ENCODE measurements around the gene RAB36.

Gene RAB36

DNA sequence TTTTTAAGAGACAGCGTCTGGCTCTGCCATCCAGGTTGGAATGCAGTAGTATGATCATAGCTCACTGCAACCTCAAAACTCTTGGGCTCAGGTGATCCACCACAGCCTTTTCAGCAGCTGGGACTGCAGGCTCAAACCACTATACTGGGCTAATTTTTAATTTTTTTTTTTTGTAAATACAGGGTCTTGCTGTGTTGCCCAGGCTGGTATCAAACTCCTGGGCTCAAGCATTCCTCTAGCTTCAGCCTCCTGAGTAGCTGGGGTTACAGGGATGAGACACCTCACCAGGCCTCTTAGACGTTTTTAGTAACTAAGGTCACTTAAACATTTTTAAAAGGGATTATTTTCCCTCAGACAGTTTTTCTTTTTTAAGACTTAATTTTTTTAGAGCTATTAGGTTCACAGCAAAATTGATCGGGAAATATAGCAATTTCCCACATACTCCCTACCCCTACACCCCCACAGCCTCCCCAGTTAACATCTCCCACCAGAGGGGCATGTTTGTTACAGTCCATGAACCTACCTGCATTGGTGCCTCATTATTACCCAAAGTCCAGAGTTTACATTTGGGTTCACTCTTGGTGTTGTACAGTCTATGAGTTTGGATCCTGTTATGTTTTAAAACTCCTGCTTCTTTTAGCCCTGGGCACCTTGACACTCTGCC, 39.0 kb downstream of the RAB36 start:
- no peak for DNase-seq

GRCh38 chr22:23184764-23185113, 39.5 kb downstream of the RAB36 start:
- DNase-seq, result no peak

- DNase-seq, result no peak
These were observed 41.9 kb downstream of the RAB36 start for GRCh38 chr22:23187211-23187610.

GRCh38 chr22:23187871-23188700, 42.8 kb downstream of the RAB36 start:
- no peak for DNase-seq

- no peak for DNase-seq
These were observed 45.2 kb downstream of the RAB36 start for GRCh38 chr22:23190526-23190925.

DNA sequence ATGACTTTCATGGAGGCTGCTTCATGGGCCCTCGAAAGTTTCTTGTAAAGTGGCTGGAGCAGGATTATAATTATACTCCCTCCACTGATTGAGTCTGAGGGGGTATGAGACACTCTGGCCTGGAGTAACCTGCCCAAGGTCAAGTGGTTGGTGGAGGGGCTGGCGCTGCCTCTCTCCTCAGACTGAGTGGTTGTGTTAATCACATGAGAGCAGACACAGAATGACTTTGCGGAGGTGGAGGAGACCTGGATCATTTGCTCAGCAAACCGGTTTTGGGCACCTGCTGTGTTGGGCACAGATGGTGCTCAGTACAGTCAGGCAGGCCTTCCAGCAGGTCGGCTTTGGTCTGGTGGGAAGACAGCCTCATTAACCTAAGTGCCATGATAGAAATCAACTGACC, 46.9 kb downstream of the RAB36 start:
- no peak for DNase-seq

- DNase-seq, result no peak
These were observed 47.3 kb downstream of the RAB36 start for GRCh38 chr22:23192558-23192957.

DNA sequence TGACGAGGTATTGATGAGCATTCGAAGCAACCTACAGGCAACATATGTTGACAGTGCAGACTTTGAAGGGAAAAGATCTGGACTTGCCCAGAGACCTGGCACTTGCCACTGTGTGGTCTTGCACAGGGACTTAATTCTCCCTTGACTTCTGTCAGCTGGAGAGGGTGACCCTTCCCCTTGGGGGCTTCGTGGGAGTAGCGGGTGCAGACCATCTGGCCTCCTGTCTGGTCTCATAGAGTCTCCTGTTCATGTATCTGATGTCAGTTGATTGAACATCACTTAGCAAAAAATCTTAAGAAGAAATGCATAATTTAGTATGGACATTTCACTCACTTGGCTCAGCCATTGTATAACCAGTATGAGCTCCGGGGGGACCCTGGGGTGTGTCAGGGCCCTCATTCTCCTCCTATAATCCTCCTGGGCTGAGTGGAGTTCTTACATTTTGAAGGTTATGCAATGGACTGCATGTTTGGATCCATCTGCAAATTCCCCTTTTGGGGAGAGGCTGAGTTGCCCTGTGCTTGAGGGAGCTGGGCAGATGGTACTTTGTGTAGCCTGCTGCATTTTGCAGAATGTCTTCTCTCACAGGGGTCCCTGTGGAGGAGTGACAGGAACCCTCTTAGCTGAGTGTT, 48.0 kb downstream of the RAB36 start:
- no peak for DNase-seq

DNA sequence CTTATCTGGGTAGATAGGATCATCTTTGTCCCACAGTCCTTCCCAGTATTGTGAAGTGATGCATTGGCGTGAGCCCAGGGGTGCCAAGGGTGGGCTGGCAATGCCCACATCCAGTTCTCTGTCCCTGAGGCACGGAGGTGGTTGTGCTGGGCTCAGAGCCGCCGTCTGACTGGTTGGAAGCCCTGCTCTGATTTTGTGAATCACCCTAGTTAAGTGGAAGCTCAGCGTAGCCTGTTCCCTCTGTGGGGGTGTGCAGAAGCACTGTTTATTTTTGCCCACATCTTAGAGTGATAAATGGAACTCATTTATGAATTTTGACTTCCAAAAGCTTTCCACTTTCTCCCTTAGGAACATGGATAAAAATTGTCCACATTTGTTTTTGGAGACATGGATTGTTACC, 48.6 kb downstream of the RAB36 start:
- no peak for DNase-seq

DNA sequence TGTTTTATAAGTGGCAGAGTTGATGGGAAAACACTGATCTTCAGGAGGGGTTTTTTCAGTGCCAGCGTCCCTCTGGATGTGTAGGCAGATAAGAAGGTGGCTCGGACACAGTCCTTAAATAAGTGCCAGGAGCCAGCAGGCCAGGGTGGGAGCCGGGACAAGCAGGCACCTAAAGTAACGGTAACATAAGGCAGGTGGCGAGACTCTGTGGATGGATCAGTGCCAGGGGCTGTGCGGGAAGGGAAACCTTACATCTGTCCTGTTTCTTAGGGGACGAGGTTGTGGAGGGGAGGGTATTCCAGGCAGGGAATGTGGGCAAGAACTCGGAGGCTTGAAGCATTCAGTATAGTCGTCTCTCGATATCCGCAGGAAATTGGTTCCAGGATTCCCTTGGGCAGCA, 50.9 kb downstream of the RAB36 start:
- no peak for DNase-seq

DNA sequence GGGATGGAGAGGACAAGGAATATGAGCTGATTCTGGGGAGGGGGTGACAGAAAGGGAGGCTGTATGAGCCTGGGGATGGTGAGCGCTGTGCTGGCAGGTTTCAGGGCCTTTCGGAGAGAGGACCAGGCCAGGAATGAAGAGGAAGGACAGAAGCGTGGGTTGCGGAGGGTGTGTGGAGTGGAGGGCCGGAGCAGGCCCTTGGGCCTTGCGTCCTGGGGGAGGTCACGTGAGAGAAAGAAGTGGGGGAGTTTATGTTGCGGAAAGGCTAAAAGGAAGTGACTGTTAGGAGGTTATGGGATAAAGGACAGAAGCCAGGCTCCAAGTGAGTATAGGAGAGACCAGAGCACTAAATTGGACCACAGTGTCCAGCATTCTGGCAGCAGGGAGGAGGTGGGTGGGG, 52.6 kb downstream of the RAB36 start:
- no peak for DNase-seq

DNA sequence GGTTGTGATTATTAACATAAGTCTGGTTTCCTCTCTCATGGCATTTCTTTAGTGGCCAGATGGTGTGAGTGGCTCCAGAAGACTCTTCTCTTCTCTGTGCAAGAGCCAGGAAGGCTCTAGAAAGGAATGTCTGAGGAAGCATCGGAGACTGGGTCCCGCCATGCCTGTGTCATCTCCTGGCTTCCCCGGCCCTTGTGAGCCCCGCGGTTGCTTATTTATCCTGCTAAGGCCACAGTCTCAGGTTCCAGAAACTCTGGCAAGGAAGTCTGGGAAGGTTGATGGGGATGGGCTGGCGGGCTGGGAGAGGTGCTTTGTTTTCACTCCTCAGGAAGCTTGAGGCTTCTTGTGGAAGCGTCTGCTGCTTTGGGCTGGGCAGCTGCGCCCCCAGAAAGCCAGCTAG, 53.9 kb downstream of the RAB36 start:
- no peak for DNase-seq

DNA sequence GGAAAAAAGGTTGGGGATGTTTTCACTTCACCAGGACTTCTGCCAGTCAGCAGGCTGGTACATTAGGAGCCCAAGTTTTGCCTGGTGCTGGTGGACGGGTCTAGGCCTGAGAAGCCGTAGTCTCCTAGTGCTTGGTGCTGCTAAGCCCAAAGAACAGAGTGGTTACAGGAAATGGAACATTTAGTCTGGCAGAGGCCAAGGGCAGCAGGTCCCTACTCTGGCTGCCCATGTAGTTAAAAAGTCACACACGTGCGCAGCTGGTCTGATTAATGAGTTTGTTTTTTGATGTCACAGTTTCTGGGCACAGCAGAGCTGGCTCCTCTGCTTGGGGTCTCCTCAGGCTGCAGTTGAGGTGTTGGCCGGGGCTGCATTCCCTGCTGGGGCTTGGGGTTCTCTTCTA, 55.6 kb downstream of the RAB36 start:
- DNase-seq, result no peak

GRCh38 chr22:23202812-23203451, 57.7 kb downstream of the RAB36 start:
- DNase-seq, result no peak

- DNase-seq, result no peak
These were observed 58.3 kb downstream of the RAB36 start for GRCh38 chr22:23203452-23204124.

GRCh38 chr22:23204125-23204488, 58.8 kb downstream of the RAB36 start:
- DNase-seq, result no peak

- no peak for DNase-seq
These were observed 59.4 kb downstream of the RAB36 start for GRCh38 chr22:23204541-23205157.

GRCh38 chr22:23205339-23206049, 60.2 kb downstream of the RAB36 start:
- no peak for DNase-seq

DNA sequence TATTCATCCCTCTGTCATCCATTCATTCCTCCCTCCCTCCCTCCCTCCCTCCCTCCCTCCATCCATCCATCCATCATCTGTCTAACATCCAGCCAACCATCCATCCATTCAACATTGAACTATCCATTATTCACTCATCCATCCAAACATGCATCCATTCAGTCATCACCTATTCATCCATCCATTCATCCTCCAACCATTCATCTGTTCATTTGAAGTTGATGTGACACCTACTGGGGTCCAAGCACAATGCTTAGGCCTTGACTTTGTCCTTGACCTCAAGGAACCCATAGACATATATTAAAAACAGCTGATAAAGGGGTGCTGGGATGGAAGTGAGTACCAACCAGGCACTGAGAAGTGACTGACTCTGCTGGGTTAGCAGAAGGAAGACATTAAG, 61.6 kb downstream of the RAB36 start:
- DNase-seq, result no peak

- no peak for DNase-seq
These were observed 62.6 kb downstream of the RAB36 start for GRCh38 chr22:23207729-23208393.

GRCh38 chr22:23210428-23211170, 65.3 kb downstream of the RAB36 start:
- no peak for DNase-seq

Data from activated CD4-positive, alpha-beta T cell treated with anti-CD3 and anti-CD28 coated beads for 1 hour (primary cell).